NOMO-1 treated with dmso at 0.1 percent for 144 hours (cell line): ENCODE measurements around the gene SCN5A.

Experiments
- DNase-seq: peaks from one replicate; lab custom pipeline; 2025; ENCODE audit not compliant: unreplicated experiment; lab: John Stamatoyannopoulos, UW

SCN5A gene

DNA sequence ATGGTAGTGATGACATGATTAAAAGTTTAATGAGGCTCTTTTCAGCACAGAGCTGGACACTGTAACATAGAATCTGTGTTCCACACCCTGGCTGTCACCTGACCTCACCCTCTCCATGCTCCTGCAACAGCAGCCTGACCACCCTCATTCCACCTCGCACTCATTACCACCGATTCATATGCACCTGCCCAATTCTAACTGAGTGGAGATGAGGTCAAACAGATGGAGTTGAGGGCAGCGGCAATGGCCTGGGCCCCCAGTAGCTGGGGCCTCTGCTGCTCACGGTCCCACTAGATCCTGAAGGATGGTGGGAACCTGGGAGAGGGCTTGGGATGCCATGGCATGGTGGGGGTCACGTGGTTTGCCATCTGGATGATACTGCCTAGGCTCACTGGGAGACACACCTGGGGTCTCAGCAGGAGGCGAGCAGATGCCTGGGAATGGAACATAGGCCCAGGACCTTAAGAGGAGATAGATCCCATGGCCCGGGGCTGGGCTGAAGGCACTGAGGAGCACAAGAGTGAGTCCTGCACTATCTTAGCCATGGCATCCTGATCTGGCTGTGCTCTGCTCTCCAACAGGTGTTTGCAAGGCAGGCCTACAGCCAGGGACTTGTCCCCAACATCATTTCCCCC, 1.3 kb downstream of the SCN5A start:
- no peak for DNase-seq

GRCh38 chr3:38647217-38647970, 2.1 kb downstream of the SCN5A start:
- DNase-seq: no peak

DNA sequence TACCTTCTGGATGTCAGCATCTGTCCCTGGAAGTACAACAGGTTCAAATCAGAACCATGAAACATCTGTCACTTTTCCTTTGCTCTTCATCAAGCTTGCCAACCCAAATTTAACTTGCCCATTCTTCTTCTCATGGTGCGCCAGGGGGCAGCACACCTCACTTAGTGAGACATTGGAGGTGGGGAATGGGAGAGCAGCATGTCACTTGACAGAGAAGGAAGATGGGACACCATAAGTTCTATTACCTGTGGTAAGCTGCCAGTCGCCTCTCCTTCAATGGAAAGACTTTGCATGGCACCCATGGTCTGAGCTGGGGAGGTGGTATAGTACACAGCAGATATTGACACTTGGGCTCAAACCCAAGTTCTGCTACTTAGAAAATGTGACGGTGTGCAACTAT, 2.9 kb downstream of the SCN5A start:
- DNase-seq: no peak

- DNase-seq: no peak
Observed at GRCh38 chr3:38646062-38646461, 3.4 kb downstream of the SCN5A start.

GRCh38 chr3:38645601-38646000, 3.9 kb downstream of the SCN5A start:
- no peak for DNase-seq

- DNase-seq: no peak
Observed at GRCh38 chr3:38645076-38645475, 4.4 kb downstream of the SCN5A start.

- no peak for DNase-seq
Observed at GRCh38 chr3:38644662-38645053, 4.8 kb downstream of the SCN5A start.

- DNase-seq: no peak
Observed at GRCh38 chr3:38644016-38644661, 5.3 kb downstream of the SCN5A start.

DNA sequence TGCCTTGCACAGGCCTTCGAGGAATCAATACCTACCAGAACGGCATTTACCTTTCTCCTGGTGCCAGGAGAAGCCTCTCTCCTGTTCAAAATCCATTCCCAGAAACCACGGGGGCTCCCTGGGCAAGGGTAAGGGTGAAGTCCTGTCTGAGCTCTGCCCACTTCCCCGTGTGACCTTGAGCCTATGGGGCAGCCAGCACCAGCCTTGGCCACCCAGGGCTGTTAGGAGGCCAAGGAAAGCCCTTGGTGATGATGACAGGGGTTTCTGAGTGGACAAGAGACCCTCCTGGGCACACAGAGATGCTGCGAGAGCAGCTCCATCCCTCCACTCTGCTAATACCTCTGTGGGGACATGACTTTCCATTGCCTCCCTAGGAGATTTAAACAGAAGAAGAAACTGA, 5.9 kb downstream of the SCN5A start:
- no peak for DNase-seq

- no peak for DNase-seq
Observed at GRCh38 chr3:38643090-38643489, 6.4 kb downstream of the SCN5A start.

GRCh38 chr3:38641461-38642110, 7.9 kb downstream of the SCN5A start:
- DNase-seq: no peak

- DNase-seq: no peak
Observed at GRCh38 chr3:38640661-38641452, 8.6 kb downstream of the SCN5A start.

GRCh38 chr3:38638354-38638753, 11.1 kb downstream of the SCN5A start:
- no peak for DNase-seq

DNA sequence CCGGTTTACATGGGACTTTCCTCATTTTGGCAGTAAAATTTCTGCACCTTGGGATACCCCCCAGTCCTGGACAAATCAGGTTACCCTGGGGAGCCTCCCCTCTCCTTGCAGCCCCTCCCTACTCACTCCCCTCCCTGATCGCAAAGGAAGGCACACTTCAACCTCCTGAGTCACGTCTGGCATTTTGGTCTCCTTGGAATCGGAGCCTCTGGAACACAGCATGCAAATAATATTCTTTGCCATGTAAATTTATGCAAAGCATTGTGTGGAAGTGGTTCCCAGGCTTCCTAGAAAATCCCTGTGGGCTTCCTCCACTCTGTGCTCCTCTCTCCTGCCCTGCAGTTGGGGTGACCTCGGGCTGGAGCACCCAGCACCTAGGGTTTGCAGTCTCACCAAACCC, 11.6 kb downstream of the SCN5A start:
- no peak for DNase-seq

DNA sequence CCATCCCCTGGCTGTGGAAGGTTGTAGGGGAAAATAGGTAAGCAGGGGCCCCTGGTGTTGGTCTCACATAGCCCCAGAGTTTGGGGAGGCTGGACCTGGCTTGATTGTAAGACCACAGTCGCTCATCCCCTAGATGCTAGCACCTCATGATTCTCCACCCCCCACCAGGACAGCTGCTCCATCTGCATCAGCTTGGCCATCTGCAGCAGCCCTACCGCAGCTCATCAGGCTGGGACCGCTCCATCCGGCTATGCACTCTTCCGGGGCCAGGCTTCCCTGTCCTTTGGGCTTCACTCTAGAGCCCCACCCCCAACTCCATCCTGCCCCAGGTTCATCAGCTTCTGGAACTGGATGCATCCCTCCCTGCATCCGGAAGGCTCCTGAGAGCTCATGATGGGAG, 12.6 kb downstream of the SCN5A start:
- no peak for DNase-seq

DNA sequence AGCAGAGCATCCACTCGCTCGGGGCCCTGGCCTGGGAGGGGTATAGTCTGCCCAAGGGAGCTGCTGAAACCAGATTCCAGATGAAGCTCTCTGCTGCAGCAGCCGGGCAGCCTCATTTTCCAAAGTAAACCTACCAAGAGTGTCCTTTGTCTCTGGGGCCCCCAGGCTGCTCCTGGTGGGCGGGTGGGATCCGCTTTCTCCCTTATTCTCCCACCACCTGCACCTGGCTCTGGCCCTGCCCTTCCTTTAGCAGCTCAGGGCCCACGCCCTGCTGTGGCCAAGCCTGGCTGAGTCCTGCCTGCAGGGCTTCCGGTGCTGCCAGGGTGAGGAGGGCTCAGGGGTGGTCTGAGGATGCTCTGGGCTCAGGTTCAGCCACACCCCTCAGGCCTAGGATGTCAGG, 13.0 kb downstream of the SCN5A start:
- DNase-seq: no peak

DNA sequence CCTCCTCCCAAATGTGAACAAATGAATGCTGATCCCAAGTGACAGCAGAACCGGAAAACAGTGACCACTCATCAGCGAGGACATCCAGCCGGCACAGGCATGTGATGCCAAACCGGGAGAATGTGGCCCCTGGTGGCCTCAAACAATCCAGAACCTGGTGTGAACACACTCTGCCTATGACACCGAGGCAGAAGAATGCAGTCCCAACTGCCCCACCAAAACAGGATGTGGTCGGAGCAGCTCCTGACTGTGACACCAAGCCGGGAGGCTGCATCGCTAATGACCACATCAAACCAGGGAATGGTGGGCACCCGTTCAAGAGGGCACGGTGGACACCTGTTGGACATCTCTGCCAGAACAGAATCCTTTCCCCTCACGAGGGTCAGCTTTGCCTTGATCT, 15.4 kb downstream of the SCN5A start:
- no peak for DNase-seq

GRCh38 chr3:38632989-38633388, 16.5 kb downstream of the SCN5A start:
- DNase-seq: no peak

DNA sequence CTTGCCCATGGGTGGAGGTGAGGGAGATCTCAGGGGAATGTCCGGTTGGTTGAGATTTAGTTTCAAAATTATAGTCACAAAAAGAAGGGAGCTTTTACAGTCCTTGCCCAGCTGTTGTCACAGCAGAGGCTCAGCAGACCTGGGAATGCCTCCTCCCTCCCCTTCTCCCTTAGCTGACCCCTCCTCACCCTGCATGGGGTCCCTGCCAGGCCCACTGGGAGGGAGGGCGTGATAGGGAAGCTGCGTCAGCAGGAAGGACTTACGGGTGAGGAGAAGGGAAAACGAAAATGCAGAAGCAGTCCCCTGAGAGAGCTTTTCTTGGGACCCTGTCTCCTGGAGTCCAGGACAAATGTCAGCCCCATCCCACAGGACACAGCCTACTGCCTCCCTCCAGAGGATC, 18.9 kb downstream of the SCN5A start:
- no peak for DNase-seq

DNA sequence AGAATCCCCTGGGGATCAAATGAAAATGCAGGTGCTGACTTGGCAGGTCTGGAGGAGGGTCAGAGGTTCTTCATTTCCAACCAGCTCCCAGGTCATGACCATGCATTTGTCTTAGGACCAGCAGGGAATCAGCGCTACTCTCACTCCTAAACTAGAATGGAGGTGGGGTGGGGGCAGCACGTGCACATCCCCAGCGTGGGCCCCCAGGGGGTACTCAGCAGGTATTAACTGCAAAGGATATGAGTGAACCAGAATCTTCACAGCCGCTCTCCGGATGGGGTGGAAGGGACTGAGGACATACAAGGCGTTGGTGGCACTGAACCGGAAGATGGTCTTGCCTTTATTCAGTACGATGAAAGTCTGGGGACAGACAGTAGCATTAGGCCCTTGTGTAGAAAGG, 19.4 kb downstream of the SCN5A start:
- no peak for DNase-seq

GRCh38 chr3:38628835-38629234, 20.7 kb downstream of the SCN5A start:
- DNase-seq: no peak
